ENCODE results near the gene NPFFR2. TPM values are rescaled to one million over a fixed set of nuclear protein-coding genes. Genes with fewer than 3 reads are reported as not detected.
"Not testable (repeated sequence)": the region's sequence is repeated elsewhere in the genome, so short reads cannot be mapped to it uniquely, and the experiment has no call there.

NPFFR2 gene
- total and polyA plus RNA-seq, 4 donors = 0.05 TPM; not detected in 3

DNA sequence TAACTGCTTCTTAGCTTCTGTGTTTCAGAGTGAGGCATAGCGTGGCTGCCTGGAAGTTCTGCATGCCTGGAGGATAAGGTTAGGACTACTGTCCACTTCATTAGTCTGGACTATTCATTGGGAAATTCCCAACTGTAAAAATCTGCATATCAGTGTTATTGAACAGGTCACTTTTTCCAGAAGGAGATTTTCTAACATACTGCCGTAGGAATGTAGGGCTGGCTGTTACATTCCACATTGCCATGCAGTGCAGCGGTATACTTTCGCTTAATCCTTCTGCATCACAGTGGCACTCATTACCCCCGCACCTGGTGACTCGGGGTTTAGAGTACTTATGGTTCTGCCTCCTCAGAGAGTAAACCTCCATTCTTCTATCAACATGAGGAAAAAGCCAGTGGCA lies 104.6 kb downstream of the NPFFR2 start:
- H3K27me3 ChIP-seq (ENCODE audit: control insufficient read depth in 4 of 4, insufficient read depth in 4 of 4, low read length in 3 of 4) = no peaks in the 10 kb centered on the region

DNA sequence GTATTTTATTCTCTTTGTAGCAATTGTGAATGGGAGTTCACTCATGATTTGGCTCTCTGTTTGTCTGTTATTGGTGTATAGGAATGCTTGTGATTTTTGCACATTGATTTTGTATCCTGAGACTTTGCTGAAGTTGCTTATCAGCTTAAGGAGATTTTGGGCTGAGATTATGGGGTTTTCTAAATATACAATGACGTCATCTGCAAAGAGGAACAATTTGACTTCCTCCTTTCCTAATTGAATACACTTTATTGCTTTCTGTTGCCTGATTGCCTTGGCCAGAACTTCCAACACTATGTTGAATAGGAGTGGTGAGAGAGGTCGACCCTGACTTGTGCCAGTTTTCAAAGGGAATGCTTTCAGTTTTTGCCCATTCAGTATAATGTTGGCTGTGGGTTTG lies 108.2 kb downstream of the NPFFR2 start:
- not testable (repeated sequence) for H3K27ac ChIP-seq (ENCODE audit: low read depth in 1 of 2, low read length in 2 of 2); H3K27me3 ChIP-seq (ENCODE audit: control insufficient read depth in 4 of 4, insufficient read depth in 4 of 4, low read length in 3 of 4); H3K9ac ChIP-seq (ENCODE audit: low read depth in 1 of 2, low read length in 2 of 2); H3K36me3 ChIP-seq (ENCODE audit: control insufficient read depth in 4 of 4, insufficient read depth in 3 of 4, low read depth in 1 of 4, low read length in 3 of 4); DNase-seq (ENCODE audit: low spot score); H3K4me3 ChIP-seq (ENCODE audit: low read depth in 1 of 3, low read length in 3 of 3); H3K9me3 ChIP-seq (ENCODE audit: control insufficient read depth in 4 of 4, low read length in 3 of 4); H3K4me1 ChIP-seq (ENCODE audit: control insufficient read depth in 4 of 4, insufficient read depth in 4 of 4, low read length in 3 of 4)
- WGBS = 66% methylated on average over 2 of the region's 2 CpGs

More for the DNA sequence above, 104.6 kb downstream of the NPFFR2 start:
- Histone ChIP-seq H3K4me3 (ENCODE audit: low read depth in 1 of 3, low read length in 3 of 3) (no peak overlapping the region), H3K9ac (ENCODE audit: low read depth in 1 of 2, low read length in 2 of 2) (no peak overlapping the region), H3K27ac (ENCODE audit: low read depth in 1 of 2, low read length in 2 of 2) (no peak overlapping the region), H3K36me3 (ENCODE audit: control insufficient read depth in 4 of 4, insufficient read depth in 3 of 4, low read depth in 1 of 4, low read length in 3 of 4) (no peaks in the 10 kb centered on the region), H3K9me3 (ENCODE audit: control insufficient read depth in 4 of 4, low read length in 3 of 4) (no peaks in the 10 kb centered on the region), H3K4me1 (ENCODE audit: control insufficient read depth in 4 of 4, insufficient read depth in 4 of 4, low read length in 3 of 4) (no peaks in the 10 kb centered on the region)
- WGBS = 90% methylated on average over 6 of the region's 6 CpGs
- DNase-seq (ENCODE audit: low spot score) = no peak
- TF ChIP-seq RAD21 (IDR thresholded peaks at IDR 0.05) (no peak), JUND (IDR thresholded peaks at IDR 0.05) (no peak), RXRA (IDR thresholded peaks at IDR 0.05) (no peak)
- TF ChIP-seq, protein P1, sequence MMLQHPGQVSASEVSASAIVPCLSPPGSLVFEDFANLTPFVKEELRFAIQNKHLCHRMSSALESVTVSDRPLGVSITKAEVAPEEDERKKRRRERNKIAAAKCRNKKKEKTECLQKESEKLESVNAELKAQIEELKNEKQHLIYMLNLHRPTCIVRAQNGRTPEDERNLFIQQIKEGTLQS (IDR thresholded peaks at IDR 0.05) = no peak
- TF ChIP-seq, protein P2, sequence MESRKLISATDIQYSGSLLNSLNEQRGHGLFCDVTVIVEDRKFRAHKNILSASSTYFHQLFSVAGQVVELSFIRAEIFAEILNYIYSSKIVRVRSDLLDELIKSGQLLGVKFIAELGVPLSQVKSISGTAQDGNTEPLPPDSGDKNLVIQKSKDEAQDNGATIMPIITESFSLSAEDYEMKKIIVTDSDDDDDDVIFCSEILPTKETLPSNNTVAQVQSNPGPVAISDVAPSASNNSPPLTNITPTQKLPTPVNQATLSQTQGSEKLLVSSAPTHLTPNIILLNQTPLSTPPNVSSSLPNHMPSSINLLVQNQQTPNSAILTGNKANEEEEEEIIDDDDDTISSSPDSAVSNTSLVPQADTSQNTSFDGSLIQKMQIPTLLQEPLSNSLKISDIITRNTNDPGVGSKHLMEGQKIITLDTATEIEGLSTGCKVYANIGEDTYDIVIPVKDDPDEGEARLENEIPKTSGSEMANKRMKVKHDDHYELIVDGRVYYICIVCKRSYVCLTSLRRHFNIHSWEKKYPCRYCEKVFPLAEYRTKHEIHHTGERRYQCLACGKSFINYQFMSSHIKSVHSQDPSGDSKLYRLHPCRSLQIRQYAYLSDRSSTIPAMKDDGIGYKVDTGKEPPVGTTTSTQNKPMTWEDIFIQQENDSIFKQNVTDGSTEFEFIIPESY (IDR thresholded peaks at IDR 0.05) = no peak
- TF ChIP-seq, protein P3, sequence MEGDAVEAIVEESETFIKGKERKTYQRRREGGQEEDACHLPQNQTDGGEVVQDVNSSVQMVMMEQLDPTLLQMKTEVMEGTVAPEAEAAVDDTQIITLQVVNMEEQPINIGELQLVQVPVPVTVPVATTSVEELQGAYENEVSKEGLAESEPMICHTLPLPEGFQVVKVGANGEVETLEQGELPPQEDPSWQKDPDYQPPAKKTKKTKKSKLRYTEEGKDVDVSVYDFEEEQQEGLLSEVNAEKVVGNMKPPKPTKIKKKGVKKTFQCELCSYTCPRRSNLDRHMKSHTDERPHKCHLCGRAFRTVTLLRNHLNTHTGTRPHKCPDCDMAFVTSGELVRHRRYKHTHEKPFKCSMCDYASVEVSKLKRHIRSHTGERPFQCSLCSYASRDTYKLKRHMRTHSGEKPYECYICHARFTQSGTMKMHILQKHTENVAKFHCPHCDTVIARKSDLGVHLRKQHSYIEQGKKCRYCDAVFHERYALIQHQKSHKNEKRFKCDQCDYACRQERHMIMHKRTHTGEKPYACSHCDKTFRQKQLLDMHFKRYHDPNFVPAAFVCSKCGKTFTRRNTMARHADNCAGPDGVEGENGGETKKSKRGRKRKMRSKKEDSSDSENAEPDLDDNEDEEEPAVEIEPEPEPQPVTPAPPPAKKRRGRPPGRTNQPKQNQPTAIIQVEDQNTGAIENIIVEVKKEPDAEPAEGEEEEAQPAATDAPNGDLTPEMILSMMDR (IDR thresholded peaks at IDR 0.05; ENCODE audit: low read depth, low read length, missing input control) = no peak

DNA sequence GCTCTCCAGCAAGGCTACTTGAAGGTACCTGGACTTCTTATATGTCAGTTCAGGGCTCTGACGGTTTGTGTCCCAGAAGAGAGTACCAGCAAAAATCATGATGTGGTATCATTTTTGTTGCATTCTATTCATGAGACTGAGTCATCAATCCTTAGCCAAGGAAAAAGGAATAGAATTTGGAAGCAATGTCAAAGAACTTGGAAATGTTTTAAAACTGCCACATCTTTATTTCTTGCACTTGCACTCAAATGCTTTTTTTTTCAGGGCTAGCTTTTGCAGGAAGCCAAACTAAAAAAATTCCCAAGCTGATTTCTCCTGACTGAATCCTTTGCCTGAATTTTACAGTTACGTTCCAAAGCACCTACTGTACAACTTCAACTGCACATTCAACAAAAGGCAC lies 112.4 kb downstream of the NPFFR2 start:
- DNase-seq (ENCODE audit: low spot score) = no peak
- WGBS = 85% methylated on average over 2 of the region's 2 CpGs
- Histone ChIP-seq H3K27me3 (ENCODE audit: control insufficient read depth in 4 of 4, insufficient read depth in 4 of 4, low read length in 3 of 4) (no peaks in the 10 kb centered on the region), H3K9ac (ENCODE audit: low read depth in 1 of 2, low read length in 2 of 2) (no peak overlapping the region), H3K4me1 (ENCODE audit: control insufficient read depth in 4 of 4, insufficient read depth in 4 of 4, low read length in 3 of 4) (no peaks in the 10 kb centered on the region), H3K4me3 (ENCODE audit: low read depth in 1 of 3, low read length in 3 of 3) (no peak overlapping the region), H3K27ac (ENCODE audit: low read depth in 1 of 2, low read length in 2 of 2) (no peak overlapping the region), H3K9me3 (ENCODE audit: control insufficient read depth in 4 of 4, low read length in 3 of 4) (no peaks in the 10 kb centered on the region), H3K36me3 (ENCODE audit: control insufficient read depth in 4 of 4, insufficient read depth in 3 of 4, low read depth in 1 of 4, low read length in 3 of 4) (no peaks in the 10 kb centered on the region)
- TF ChIP-seq, protein P4, sequence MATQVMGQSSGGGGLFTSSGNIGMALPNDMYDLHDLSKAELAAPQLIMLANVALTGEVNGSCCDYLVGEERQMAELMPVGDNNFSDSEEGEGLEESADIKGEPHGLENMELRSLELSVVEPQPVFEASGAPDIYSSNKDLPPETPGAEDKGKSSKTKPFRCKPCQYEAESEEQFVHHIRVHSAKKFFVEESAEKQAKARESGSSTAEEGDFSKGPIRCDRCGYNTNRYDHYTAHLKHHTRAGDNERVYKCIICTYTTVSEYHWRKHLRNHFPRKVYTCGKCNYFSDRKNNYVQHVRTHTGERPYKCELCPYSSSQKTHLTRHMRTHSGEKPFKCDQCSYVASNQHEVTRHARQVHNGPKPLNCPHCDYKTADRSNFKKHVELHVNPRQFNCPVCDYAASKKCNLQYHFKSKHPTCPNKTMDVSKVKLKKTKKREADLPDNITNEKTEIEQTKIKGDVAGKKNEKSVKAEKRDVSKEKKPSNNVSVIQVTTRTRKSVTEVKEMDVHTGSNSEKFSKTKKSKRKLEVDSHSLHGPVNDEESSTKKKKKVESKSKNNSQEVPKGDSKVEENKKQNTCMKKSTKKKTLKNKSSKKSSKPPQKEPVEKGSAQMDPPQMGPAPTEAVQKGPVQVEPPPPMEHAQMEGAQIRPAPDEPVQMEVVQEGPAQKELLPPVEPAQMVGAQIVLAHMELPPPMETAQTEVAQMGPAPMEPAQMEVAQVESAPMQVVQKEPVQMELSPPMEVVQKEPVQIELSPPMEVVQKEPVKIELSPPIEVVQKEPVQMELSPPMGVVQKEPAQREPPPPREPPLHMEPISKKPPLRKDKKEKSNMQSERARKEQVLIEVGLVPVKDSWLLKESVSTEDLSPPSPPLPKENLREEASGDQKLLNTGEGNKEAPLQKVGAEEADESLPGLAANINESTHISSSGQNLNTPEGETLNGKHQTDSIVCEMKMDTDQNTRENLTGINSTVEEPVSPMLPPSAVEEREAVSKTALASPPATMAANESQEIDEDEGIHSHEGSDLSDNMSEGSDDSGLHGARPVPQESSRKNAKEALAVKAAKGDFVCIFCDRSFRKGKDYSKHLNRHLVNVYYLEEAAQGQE (IDR thresholded peaks at IDR 0.05) = no peak
- TF ChIP-seq NR2F2 (IDR thresholded peaks at IDR 0.05) (no peak), GABPA (IDR thresholded peaks at IDR 0.05 in 1 of 2, conservative IDR thresholded peaks at IDR 0.05 in 1 of 2) (no peak), RXRA (IDR thresholded peaks at IDR 0.05) (no peak), TAF1 (conservative IDR thresholded peaks at IDR 0.05) (no peak), EGR1 (IDR thresholded peaks at IDR 0.05; ENCODE audit: low read depth in 2 of 2) (no peak), SP1 (IDR thresholded peaks at IDR 0.05) (no peak), FOXA2 (IDR thresholded peaks at IDR 0.05) (no peak)
- TF ChIP-seq, protein P5, sequence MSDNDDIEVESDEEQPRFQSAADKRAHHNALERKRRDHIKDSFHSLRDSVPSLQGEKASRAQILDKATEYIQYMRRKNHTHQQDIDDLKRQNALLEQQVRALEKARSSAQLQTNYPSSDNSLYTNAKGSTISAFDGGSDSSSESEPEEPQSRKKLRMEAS (IDR thresholded peaks at IDR 0.05) = no peak
- TF ChIP-seq, protein P2 (IDR thresholded peaks at IDR 0.05) = no peak
- TF ChIP-seq, protein P1 (IDR thresholded peaks at IDR 0.05) = no peak

Data from liver (tissue), 9 donors.